ENCODE measurements around the gene KIF18B.
A peak's percentile ranks its signal among the peaks of the same experiment; 100 is the strongest.

DNA sequence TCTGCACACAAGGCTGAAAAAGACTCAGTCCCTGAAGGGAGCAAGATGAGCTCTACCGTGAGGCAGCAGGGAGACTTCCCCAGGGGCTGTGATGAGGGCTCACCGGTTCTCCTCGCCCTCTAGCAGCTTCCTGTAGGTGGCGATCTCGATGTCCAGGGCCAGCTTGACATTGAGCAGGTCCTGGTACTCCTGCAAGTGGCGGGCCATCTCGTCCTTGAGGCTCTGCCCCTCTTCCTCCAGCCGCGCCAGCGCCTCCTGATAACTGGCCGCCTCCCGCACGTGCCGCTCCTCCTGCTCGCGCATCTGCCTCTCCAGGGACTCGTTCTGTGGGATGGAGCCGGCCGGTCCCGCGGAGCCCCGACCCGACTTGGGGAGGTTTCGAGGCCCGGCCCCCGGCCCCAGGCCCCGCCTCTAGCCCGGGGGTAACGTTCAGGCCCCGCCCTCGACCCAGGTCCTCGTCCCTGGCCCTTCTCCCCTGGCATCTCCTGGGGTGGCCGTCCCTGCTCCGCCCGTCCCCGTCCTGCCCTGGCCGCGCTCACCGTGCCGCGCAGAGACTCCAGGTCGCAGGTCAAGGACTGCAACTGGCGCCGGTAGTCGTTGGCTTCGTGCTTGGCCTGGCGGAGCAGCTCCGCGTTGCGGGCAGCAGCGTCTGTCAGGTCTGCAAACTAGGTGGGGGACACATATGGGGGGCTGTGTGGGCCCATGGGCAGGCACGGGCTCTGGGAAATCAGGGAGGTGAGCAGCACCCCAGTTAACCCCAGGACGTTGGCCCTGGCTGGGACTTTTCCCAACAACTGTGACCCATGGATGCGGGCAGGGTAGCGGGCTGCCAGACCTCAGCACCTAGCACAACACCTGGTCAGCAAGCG lies 36.2 kb downstream of the KIF18B start:
- TF ChIP-seq, protein P1, sequence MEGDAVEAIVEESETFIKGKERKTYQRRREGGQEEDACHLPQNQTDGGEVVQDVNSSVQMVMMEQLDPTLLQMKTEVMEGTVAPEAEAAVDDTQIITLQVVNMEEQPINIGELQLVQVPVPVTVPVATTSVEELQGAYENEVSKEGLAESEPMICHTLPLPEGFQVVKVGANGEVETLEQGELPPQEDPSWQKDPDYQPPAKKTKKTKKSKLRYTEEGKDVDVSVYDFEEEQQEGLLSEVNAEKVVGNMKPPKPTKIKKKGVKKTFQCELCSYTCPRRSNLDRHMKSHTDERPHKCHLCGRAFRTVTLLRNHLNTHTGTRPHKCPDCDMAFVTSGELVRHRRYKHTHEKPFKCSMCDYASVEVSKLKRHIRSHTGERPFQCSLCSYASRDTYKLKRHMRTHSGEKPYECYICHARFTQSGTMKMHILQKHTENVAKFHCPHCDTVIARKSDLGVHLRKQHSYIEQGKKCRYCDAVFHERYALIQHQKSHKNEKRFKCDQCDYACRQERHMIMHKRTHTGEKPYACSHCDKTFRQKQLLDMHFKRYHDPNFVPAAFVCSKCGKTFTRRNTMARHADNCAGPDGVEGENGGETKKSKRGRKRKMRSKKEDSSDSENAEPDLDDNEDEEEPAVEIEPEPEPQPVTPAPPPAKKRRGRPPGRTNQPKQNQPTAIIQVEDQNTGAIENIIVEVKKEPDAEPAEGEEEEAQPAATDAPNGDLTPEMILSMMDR (conservative IDR thresholded peaks at IDR 0.05 in 1 of 2, IDR thresholded peaks at IDR 0.05 in 1 of 2; ENCODE audit: low read depth in 1 of 2, low read length in 2 of 2): peak; percentile 35 to 59
- TF ChIP-seq EZH2 (IDR thresholded peaks at IDR 0.05; ENCODE audit: low read length, missing control alignments): no peak

Measured in fibroblast of lung (primary cell).